Endothelial cell (in vitro differentiated cells): ENCODE data around the gene KIAA0753. TPM values are rescaled to one million over a fixed set of nuclear protein-coding genes. Genes with fewer than 3 reads are reported as not detected.

ENCODE experiments used
- DNase-seq: peaks from one replicate; pipeline ENCODE4 v3.0.0; 2021; ENCODE audit warnings: low spot score
- H3K27ac Mint-ChIP-seq: one replicate; pipeline ENCODE4 v1.8.0; 2021; ENCODE audit warnings: mixed read lengths, inconsistent platforms; ENCODE audit not compliant: unreplicated experiment
- H3K27me3 Mint-ChIP-seq: one replicate; pipeline ENCODE4 v1.8.0; 2021; ENCODE audit warnings: mild to moderate bottlenecking, moderate library complexity, mixed read lengths, inconsistent platforms; ENCODE audit not compliant: unreplicated experiment
- H3K36me3 Mint-ChIP-seq: one replicate; pipeline ENCODE4 v1.8.0; 2021; ENCODE audit warnings: mild to moderate bottlenecking, low read depth, mixed read lengths, inconsistent platforms; ENCODE audit not compliant: unreplicated experiment
- H3K4me1 Mint-ChIP-seq: one replicate; pipeline ENCODE4 v1.8.0; 2021; ENCODE audit warnings: mild to moderate bottlenecking, mixed read lengths, inconsistent platforms; ENCODE audit not compliant: unreplicated experiment
- H3K4me3 Mint-ChIP-seq: one replicate; pipeline ENCODE4 v1.8.0; 2021; ENCODE audit warnings: mild to moderate bottlenecking, mixed read lengths, inconsistent platforms; ENCODE audit not compliant: unreplicated experiment
- H3K9me3 Mint-ChIP-seq: one replicate; pipeline ENCODE4 v1.8.0; 2021; ENCODE audit warnings: mixed read lengths, inconsistent platforms; ENCODE audit not compliant: unreplicated experiment
- CTCF ChIP-seq: fragments of 200-600 bp; sonication (generic); IDR thresholded peaks from one replicate; pipeline ENCODE4 v1.5.0; 2021; ENCODE audit warnings: antibody characterized with exemption; ENCODE audit not compliant: unreplicated experiment
- total RNA-seq: library from RNA; stranded (reverse); fragmentation: NEBNext Ultra II Directional; extraction: Animal tissue kit (Norgen Biotek cat#: 25700); gene quantifications from one replicate; pipeline ENCODE4 v1.2.1, GENCODE V29; 2021; ENCODE audit not compliant: unreplicated experiment

Gene KIAA0753
- total RNA-seq, 1 donor from 2014 or later, result 22.6 TPM

GRCh38 chr17:6536566-6537065 lies 103.9 kb downstream of the KIAA0753 start:
- no peak overlapping the region for H3K27ac Mint-ChIP-seq
- no peaks in the 10 kb centered on the region for H3K36me3 Mint-ChIP-seq
- no peaks in the 10 kb centered on the region for H3K9me3 Mint-ChIP-seq
- peaks cover 17% of the 10 kb centered on the region for H3K27me3 Mint-ChIP-seq
- TF ChIP-seq CTCF, result no peak
- no peaks in the 10 kb centered on the region for H3K4me1 Mint-ChIP-seq
- no peak overlapping the region for H3K4me3 Mint-ChIP-seq
- no peak for DNase-seq

- TF ChIP-seq CTCF, result no peak
- no peak overlapping the region for H3K4me3 Mint-ChIP-seq
- DNase-seq, result no peak
- H3K27ac Mint-ChIP-seq, result no peak overlapping the region
- H3K27me3 Mint-ChIP-seq, result peaks cover 15% of the 10 kb centered on the region
- H3K4me1 Mint-ChIP-seq, result no peaks in the 10 kb centered on the region
- H3K36me3 Mint-ChIP-seq, result no peaks in the 10 kb centered on the region
- H3K9me3 Mint-ChIP-seq, result no peaks in the 10 kb centered on the region
Measured at GRCh38 chr17:6536053-6536452, 104.5 kb downstream of the KIAA0753 start.

- no peak for DNase-seq
- Mint-ChIP-seq H3K4me1 (no peaks in the 10 kb centered on the region), H3K36me3 (no peaks in the 10 kb centered on the region), H3K4me3 (no peak overlapping the region), H3K9me3 (no peaks in the 10 kb centered on the region), H3K27ac (no peak overlapping the region), H3K27me3 (peaks cover 13% of the 10 kb centered on the region)
- no peak for TF ChIP-seq CTCF
Measured at GRCh38 chr17:6534846-6535514, 105.5 kb downstream of the KIAA0753 start.

GRCh38 chr17:6532441-6532885 lies 108.0 kb downstream of the KIAA0753 start:
- no peak overlapping the region for H3K27ac Mint-ChIP-seq
- H3K9me3 Mint-ChIP-seq, result no peaks in the 10 kb centered on the region
- DNase-seq, result no peak
- no peak for TF ChIP-seq CTCF
- no peaks in the 10 kb centered on the region for H3K4me1 Mint-ChIP-seq
- peaks cover 15% of the 10 kb centered on the region for H3K27me3 Mint-ChIP-seq
- no peak overlapping the region for H3K4me3 Mint-ChIP-seq
- no peaks in the 10 kb centered on the region for H3K36me3 Mint-ChIP-seq

- Mint-ChIP-seq H3K27ac (no peak overlapping the region), H3K4me1 (no peaks in the 10 kb centered on the region), H3K4me3 (no peak overlapping the region), H3K36me3 (no peaks in the 10 kb centered on the region), H3K27me3 (peaks cover 15% of the 10 kb centered on the region), H3K9me3 (no peaks in the 10 kb centered on the region)
- no peak for TF ChIP-seq CTCF
- DNase-seq, result no peak
Measured at GRCh38 chr17:6531575-6531974, 108.9 kb downstream of the KIAA0753 start.
